GM12873 (cell line): ENCODE measurements around the gene FNBP1L.

ENCODE experiments used
- CTCF ChIP-seq: IDR thresholded peaks from 2 replicates; pipeline ENCODE4 v1.5.1; 2012; ENCODE audit warnings: low read depth, mild to moderate bottlenecking, moderate library complexity, low read length, control low read depth; ENCODE audit not compliant: insufficient read depth; ENCODE audit errors: missing control alignments

FNBP1L gene

GRCh38 chr1:93420400-93420799 is 27.5 kb upstream of the FNBP1L start:
- TF ChIP-seq CTCF: no peak

GRCh38 chr1:93426181-93426580 is 21.7 kb upstream of the FNBP1L start:
- TF ChIP-seq CTCF: no peak

- TF ChIP-seq CTCF: no peak
Observed at GRCh38 chr1:93427656-93428055, 20.3 kb upstream of the FNBP1L start.

GRCh38 chr1:93433407-93433961 is 14.4 kb upstream of the FNBP1L start:
- TF ChIP-seq CTCF: peak; percentile 43

GRCh38 chr1:93434088-93434487 is 13.8 kb upstream of the FNBP1L start:
- TF ChIP-seq CTCF: no peak

- no peak for TF ChIP-seq CTCF
Observed at GRCh38 chr1:93434987-93435386, 12.9 kb upstream of the FNBP1L start.

- no peak for TF ChIP-seq CTCF
Observed at GRCh38 chr1:93435443-93435842, 12.5 kb upstream of the FNBP1L start.
